ENCODE data around the gene XYLB. TPM values are rescaled to one million over a fixed set of nuclear protein-coding genes. Genes with fewer than 3 reads are reported as not detected.
"Not testable (repeated sequence)": the region's sequence is repeated elsewhere in the genome, so short reads cannot be mapped to it uniquely, and the experiment has no call there.

Gene XYLB
- 1.4 TPM for polyA plus RNA-seq (2013, experiment 1 of 2)
- polyA plus RNA-seq (2013, experiment 2 of 2): 2.0 TPM

DNA sequence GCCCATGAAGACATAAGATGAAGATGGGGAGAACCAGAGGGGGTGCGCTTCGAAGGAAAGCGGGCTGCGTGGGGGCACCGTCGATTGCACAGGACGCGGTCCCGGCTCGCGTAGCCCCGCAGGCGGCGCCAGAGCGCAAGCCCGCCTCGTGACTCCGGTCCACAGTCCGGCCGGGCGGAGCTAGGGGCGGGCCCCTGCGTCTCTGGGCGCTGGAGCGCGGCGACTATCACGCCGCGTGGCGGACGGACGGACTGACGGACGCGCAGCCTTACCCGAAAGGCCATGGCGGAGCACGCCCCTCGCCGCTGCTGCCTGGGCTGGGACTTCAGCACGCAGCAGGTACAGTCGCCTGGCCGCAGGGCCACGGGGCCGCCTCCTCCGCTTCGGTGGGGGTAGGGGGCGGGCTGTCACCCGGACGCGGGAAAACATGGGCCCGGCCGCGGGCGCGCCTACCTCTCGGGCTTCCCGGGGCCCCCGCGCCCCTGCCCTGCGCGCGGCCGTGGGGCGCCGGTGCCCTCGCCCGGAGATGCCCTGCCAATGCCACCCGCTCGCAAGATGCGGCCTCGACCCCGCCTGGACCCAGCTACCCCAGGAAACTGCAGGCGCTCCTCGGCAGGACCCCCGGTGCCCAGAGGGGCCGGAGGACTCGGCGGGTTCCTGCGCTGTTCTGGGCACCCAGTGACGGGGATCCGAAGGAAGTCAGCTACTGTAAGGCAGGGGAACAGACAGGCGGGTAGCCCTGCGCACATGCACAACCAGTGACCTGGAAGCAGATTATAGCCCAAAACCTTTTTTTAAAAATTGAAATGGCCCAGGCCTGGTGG, at the start of gene XYLB:
Gene XYLB (plus strand): TSS at position 199 of the 824 bp plus-strand sequence. CDS start 84 bp downstream, at position 283.
- H3K9me3 ChIP-seq (ENCODE audit: insufficient read depth, low read depth, low read length): no peaks in the 10 kb centered on the region
- peak within 1 kb of the TSS; percentile 82 for H3K4me3 ChIP-seq (ENCODE audit: low read length)
- WGBS: 3% methylated on average over 85 of the region's 85 CpGs
- H3K4me1 ChIP-seq (ENCODE audit: insufficient read depth, low read length): no peaks in the 10 kb centered on the region
- no peaks in the 10 kb centered on the region for H3K36me3 ChIP-seq (ENCODE audit: insufficient read depth, low read length)
- peaks cover 17% of the 10 kb centered on the region for H3K27me3 ChIP-seq (ENCODE audit: insufficient read depth, low read length)
- H3K9ac ChIP-seq (ENCODE audit: low read depth, low read length): peak within 1 kb of the TSS; percentile 74
- no peak within 1 kb of the TSS for H3K27ac ChIP-seq (ENCODE audit: low read depth, low read length)

DNA sequence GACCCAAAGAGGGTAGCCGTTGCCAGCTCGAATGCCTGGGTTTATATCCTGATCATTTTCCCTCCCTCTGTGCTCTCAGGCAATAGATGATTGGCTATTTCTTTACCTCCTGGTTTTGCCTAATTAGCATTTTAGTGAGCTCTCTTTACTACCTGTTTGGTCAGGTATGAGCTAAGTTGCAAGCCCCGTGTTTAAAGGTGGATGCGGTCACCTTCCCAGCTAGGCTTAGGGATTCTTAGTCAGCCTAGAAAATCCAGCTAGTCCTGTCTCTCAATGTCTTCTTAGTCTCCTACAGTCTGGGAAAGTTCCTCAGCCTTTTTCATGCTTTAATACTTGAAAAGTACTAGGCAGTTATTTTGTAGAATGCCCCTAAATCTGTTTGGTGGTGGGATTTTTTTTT, 49.5 kb upstream of the XYLB start:
- WGBS: 90% methylated on average over 4 of the region's 4 CpGs
- H3K9ac ChIP-seq (ENCODE audit: low read depth, low read length); H3K4me1 ChIP-seq (ENCODE audit: insufficient read depth, low read length); H3K27ac ChIP-seq (ENCODE audit: low read depth, low read length); H3K9me3 ChIP-seq (ENCODE audit: insufficient read depth, low read depth, low read length); H3K27me3 ChIP-seq (ENCODE audit: insufficient read depth, low read length); H3K4me3 ChIP-seq (ENCODE audit: low read length); H3K36me3 ChIP-seq (ENCODE audit: insufficient read depth, low read length): not testable (repeated sequence)

DNA sequence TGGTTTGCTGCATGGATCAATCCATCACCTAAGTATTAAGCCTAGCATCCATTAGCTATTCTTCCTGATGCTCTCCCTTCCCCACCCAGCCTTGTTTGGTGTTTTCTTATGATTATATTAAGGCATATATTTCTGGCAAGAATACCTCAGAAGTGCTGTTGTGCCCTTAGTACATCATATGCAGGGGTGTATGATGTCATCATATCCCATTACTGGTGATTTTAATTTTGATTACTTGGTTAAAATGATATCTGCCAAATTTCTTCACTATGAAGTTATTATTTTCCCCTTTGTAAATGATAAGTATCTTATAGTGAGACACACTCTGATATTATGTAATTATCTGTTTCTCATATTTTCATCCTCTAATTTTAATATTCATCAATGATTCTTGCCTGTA, 49.0 kb upstream of the XYLB start:
- no peaks in the 10 kb centered on the region for H3K9me3 ChIP-seq (ENCODE audit: insufficient read depth, low read depth, low read length)
- no peak overlapping the region for H3K9ac ChIP-seq (ENCODE audit: low read depth, low read length)
- H3K27me3 ChIP-seq (ENCODE audit: insufficient read depth, low read length): no peaks in the 10 kb centered on the region

DNA sequence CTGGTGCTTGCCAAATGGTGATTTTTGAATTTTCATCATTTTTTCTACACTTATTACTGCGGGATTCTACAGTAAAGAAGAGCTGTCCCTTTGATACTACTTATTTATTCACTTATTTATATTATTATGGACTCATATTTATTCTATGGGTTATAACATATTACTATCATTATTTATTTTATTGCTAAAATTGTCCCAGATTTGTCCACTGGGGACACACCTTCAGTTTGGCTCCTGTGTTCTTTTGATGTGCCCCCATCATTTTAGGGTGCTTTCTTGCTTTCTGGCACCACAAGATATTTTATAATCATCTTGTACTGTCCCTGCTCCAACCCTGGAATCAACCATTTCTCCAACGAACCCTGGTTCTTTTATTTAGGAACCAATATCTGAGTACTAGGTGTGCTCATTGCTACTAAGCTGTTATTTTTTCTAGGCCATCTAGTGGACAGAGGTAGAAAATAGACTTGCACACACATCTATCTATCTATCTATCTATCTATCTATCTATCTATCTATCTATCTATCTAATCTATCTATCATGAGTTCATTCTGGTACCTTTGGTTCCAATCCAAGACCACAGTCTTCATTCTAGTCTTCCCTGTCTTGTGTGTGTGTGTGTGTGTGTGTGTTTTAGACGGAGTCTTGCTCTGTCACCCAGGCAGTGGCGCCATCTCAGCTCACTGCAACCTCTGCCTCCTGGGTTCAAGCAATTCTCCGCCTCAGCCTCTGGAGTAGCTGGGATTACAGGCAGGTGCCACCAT, 48.5 kb upstream of the XYLB start:
- 91% methylated on average over 3 of the region's 5 CpGs for WGBS
- no peak overlapping the region for H3K9ac ChIP-seq (ENCODE audit: low read depth, low read length)

More for the DNA sequence above, 49.0 kb upstream of the XYLB start:
- H3K27ac ChIP-seq (ENCODE audit: low read depth, low read length): no peak overlapping the region
- H3K36me3 ChIP-seq (ENCODE audit: insufficient read depth, low read length): no peaks in the 10 kb centered on the region
- no peak overlapping the region for H3K4me3 ChIP-seq (ENCODE audit: low read length)
- no peaks in the 10 kb centered on the region for H3K4me1 ChIP-seq (ENCODE audit: insufficient read depth, low read length)

GRCh38 chr3:38306941-38307340, 39.6 kb upstream of the XYLB start:
- Histone ChIP-seq H3K9ac (ENCODE audit: low read depth, low read length) (no peak overlapping the region), H3K4me1 (ENCODE audit: insufficient read depth, low read length) (no peaks in the 10 kb centered on the region), H3K27ac (ENCODE audit: low read depth, low read length) (no peak overlapping the region), H3K9me3 (ENCODE audit: insufficient read depth, low read depth, low read length) (no peaks in the 10 kb centered on the region), H3K27me3 (ENCODE audit: insufficient read depth, low read length) (no peaks in the 10 kb centered on the region), H3K36me3 (ENCODE audit: insufficient read depth, low read length) (no peaks in the 10 kb centered on the region), H3K4me3 (ENCODE audit: low read length) (no peak overlapping the region)
- 93% methylated on average over 5 of the region's 5 CpGs for WGBS

More for the DNA sequence above, 48.5 kb upstream of the XYLB start:
- Histone ChIP-seq H3K4me1 (ENCODE audit: insufficient read depth, low read length) (no peaks in the 10 kb centered on the region), H3K27me3 (ENCODE audit: insufficient read depth, low read length) (no peaks in the 10 kb centered on the region), H3K4me3 (ENCODE audit: low read length) (no peak overlapping the region), H3K9me3 (ENCODE audit: insufficient read depth, low read depth, low read length) (no peaks in the 10 kb centered on the region), H3K27ac (ENCODE audit: low read depth, low read length) (no peak overlapping the region), H3K36me3 (ENCODE audit: insufficient read depth, low read length) (no peaks in the 10 kb centered on the region)

GRCh38 chr3:38307599-38307998, 39.0 kb upstream of the XYLB start:
- no peak overlapping the region for H3K27ac ChIP-seq (ENCODE audit: low read depth, low read length)
- no peak overlapping the region for H3K4me3 ChIP-seq (ENCODE audit: low read length)
- no peaks in the 10 kb centered on the region for H3K36me3 ChIP-seq (ENCODE audit: insufficient read depth, low read length)
- H3K9ac ChIP-seq (ENCODE audit: low read depth, low read length): no peak overlapping the region
- no peaks in the 10 kb centered on the region for H3K27me3 ChIP-seq (ENCODE audit: insufficient read depth, low read length)
- WGBS: 95% methylated on average over 12 of the region's 12 CpGs
- no peaks in the 10 kb centered on the region for H3K9me3 ChIP-seq (ENCODE audit: insufficient read depth, low read depth, low read length)
- no peaks in the 10 kb centered on the region for H3K4me1 ChIP-seq (ENCODE audit: insufficient read depth, low read length)

GRCh38 chr3:38308456-38308855, 38.1 kb upstream of the XYLB start:
- 87% methylated on average over 9 of the region's 9 CpGs for WGBS
- H3K4me3 ChIP-seq (ENCODE audit: low read length): no peak overlapping the region
- no peaks in the 10 kb centered on the region for H3K36me3 ChIP-seq (ENCODE audit: insufficient read depth, low read length)
- no peak overlapping the region for H3K27ac ChIP-seq (ENCODE audit: low read depth, low read length)
- no peaks in the 10 kb centered on the region for H3K9me3 ChIP-seq (ENCODE audit: insufficient read depth, low read depth, low read length)
- H3K4me1 ChIP-seq (ENCODE audit: insufficient read depth, low read length): no peaks in the 10 kb centered on the region
- H3K27me3 ChIP-seq (ENCODE audit: insufficient read depth, low read length): no peaks in the 10 kb centered on the region
- H3K9ac ChIP-seq (ENCODE audit: low read depth, low read length): no peak overlapping the region

DNA sequence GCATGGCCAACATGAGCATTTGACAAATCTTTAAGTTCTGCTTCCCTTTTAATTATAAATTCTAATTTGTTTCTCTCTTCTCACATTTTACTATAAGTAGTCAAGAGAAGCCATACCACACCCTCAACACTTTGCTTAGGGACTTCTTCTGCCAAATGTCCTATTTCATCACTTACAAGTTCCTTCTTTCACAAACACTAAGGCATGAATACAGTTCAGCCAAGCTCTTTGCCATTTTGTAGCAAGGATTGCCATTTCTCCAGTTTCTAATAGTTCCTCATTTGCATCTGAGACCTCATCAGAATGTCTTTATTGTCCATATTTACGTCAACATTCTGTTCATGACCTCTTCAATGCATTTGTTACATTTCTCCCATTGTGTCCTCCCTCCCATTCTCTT, 35.1 kb upstream of the XYLB start:
- no peak overlapping the region for H3K9ac ChIP-seq (ENCODE audit: low read depth, low read length)
- no peak overlapping the region for H3K4me3 ChIP-seq (ENCODE audit: low read length)
- no peak overlapping the region for H3K27ac ChIP-seq (ENCODE audit: low read depth, low read length)
- H3K27me3 ChIP-seq (ENCODE audit: insufficient read depth, low read length): no peaks in the 10 kb centered on the region
- no peaks in the 10 kb centered on the region for H3K36me3 ChIP-seq (ENCODE audit: insufficient read depth, low read length)
- no peaks in the 10 kb centered on the region for H3K9me3 ChIP-seq (ENCODE audit: insufficient read depth, low read depth, low read length)
- 90% methylated on average over 1 of the region's 1 CpG for WGBS
- H3K4me1 ChIP-seq (ENCODE audit: insufficient read depth, low read length): 0 out of 2 replicates have a peak, but pooled peaks cover 6% of the 10 kb centered on the region

- no peaks in the 10 kb centered on the region for H3K9me3 ChIP-seq (ENCODE audit: insufficient read depth, low read depth, low read length)
- no peaks in the 10 kb centered on the region for H3K27me3 ChIP-seq (ENCODE audit: insufficient read depth, low read length)
- 0 out of 2 replicates have a peak, but pooled peaks cover 6% of the 10 kb centered on the region for H3K4me1 ChIP-seq (ENCODE audit: insufficient read depth, low read length)
- H3K9ac ChIP-seq (ENCODE audit: low read depth, low read length): no peak overlapping the region
- no peak overlapping the region for H3K4me3 ChIP-seq (ENCODE audit: low read length)
- no peaks in the 10 kb centered on the region for H3K36me3 ChIP-seq (ENCODE audit: insufficient read depth, low read length)
- WGBS: 76% methylated on average over 2 of the region's 2 CpGs
- H3K27ac ChIP-seq (ENCODE audit: low read depth, low read length): no peak overlapping the region
Measured at GRCh38 chr3:38311941-38312340, 34.6 kb upstream of the XYLB start.

- 97% methylated on average over 2 of the region's 3 CpGs for WGBS
- H3K27me3 ChIP-seq (ENCODE audit: insufficient read depth, low read length): no peaks in the 10 kb centered on the region
Measured at GRCh38 chr3:38312356-38312755, 34.2 kb upstream of the XYLB start.

GRCh38 chr3:38313263-38313662, 33.3 kb upstream of the XYLB start:
- Histone ChIP-seq H3K4me3 (ENCODE audit: low read length) (no peak overlapping the region), H3K4me1 (ENCODE audit: insufficient read depth, low read length) (0 out of 2 replicates have a peak, but pooled peaks cover 6% of the 10 kb centered on the region), H3K27me3 (ENCODE audit: insufficient read depth, low read length) (no peaks in the 10 kb centered on the region), H3K36me3 (ENCODE audit: insufficient read depth, low read length) (no peaks in the 10 kb centered on the region), H3K9ac (ENCODE audit: low read depth, low read length) (no peak overlapping the region), H3K9me3 (ENCODE audit: insufficient read depth, low read depth, low read length) (no peaks in the 10 kb centered on the region), H3K27ac (ENCODE audit: low read depth, low read length) (no peak overlapping the region)
- 95% methylated on average over 5 of the region's 5 CpGs for WGBS

More at GRCh38 chr3:38312356-38312755, 34.2 kb upstream of the XYLB start:
- Histone ChIP-seq H3K4me1 (ENCODE audit: insufficient read depth, low read length) (0 out of 2 replicates have a peak, but pooled peaks cover 6% of the 10 kb centered on the region), H3K9me3 (ENCODE audit: insufficient read depth, low read depth, low read length) (no peaks in the 10 kb centered on the region), H3K4me3 (ENCODE audit: low read length) (no peak overlapping the region), H3K27ac (ENCODE audit: low read depth, low read length) (no peak overlapping the region), H3K36me3 (ENCODE audit: insufficient read depth, low read length) (no peaks in the 10 kb centered on the region), H3K9ac (ENCODE audit: low read depth, low read length) (no peak overlapping the region)
